GM18526 (cell line): ENCODE results near the gene LAGE3.

Experiments used
- POLR2A ChIP-seq: IDR thresholded peaks from 3 replicates; pipeline ENCODE4 v1.6.1; 2011; ENCODE audit not compliant: insufficient read length; ENCODE audit errors: extremely low read depth

Gene LAGE3

DNA sequence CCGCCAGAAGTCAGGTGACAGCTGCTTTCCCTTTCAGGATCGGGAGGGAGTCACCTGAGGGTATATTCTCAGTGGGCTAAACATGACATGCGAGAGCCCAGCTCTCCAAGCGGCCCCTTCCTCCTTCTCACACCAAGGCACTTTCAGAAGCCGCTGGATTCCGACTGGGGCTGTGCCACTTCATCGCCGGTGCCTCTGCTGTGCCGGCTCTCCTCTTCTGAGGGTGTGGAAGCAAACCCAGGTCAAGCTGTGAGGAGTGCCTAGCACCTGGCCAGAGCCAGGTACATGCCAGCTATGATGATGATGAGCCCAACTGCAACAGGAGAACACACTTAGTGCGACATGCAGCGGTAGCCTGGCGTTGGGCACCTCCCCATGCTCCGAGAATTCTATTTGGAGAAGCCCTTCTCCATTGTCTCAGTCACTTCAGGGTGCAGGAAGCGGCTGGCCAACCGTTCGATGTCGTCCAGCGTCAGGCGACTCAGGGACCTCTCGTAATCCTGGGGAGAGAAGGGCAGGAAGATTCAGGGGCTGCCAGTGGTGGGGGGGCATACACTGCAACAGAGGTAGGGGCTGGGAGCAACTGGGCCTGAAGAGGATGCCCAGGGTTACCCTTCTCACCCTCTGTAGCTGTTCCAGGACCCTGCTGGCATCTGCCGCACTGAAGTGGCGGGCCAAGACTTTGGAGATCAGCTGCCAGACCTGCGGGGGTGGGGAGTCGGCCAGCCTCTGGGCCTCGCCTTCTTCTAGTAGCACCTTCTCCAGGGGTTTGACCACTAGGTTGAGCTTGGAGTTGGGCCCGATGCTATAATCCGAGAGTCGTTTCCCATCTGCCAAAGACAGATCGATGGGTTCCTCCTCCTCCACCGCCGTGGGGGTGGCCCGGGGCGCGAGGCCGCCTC is 6.3 kb upstream of the LAGE3 start:
- TF ChIP-seq POLR2A: no peak

DNA sequence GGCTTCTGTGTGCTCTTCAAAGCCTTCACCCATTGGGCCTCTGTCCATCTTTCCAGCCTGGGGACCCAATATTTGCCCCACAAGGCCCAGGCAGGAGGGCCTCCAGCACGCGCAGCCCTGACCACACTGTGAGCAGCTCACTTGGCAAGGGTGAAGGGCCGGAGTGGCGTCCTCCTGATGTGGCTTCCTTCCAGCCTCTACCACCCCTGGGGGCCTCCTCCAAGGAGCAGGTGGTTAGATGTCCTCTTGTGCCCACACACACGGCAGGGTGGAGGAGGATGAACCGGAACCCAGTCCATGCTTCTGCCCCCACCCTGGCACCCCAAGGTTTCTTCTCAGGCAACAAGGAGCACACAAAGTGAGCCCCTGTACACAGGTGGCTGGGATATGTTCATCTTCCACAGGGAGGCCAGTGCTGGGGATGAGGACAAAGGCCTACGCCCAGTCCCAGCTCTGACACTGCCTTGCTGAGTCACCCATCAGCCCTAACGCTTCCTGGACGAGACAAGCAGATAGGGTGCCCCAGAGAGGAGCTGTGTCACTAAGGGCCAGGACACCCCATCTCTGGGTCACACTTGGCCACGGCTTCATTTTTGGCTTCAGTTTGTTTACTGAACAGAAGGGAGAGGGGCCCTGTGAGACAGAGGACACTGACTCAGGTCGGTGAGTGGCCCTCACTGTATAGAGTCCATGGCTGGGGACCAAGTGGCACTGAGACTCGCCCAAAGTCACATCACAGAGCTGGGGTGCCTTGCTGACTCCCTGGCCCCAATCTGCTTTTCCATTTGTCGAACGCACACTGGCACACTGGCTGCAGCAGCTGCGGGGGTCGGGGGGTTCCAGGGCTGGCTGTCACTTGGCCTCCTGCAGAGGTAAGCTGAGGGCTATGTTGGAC is 5.4 kb upstream of the LAGE3 start:
- no peak for TF ChIP-seq POLR2A

DNA sequence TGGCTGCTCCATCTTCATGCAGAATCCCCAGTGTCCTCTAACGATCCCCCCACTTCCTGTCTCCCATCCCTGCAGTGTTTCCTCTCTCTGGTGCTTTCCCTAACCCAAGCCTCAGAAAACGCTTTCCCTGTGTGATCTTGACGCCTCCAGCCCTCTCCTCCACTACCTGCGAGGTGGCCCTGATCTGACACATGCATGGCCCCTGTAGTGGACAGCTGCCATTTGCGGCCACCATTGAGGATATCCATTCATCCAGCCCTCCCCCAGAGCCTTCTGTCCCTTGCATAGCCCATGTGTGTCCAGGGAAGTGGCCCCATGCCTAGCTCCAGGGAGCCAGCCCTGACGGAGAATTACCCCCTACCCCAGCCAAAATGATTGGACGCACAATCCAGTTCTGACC is 4.2 kb upstream of the LAGE3 start:
- no peak for TF ChIP-seq POLR2A

DNA sequence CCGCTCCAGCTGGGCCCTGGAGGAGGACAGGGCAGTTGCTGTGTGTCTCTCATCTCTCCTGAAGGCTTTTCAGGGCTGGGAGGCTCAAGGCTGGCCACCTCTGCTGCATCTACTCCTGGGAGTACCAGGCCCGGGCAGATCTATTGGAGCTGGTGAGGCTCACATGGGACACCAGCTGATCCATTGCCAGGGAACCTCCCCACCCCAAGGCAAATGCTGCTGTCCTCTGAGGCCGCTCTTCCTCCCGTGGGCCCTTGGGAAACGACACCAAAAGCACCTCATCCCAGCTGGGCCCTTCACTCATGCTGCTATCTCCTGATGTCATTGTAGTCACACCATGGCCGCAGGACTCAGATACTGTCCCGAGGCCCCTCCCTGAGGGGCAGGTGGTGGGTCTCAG is 3.7 kb upstream of the LAGE3 start:
- no peak for TF ChIP-seq POLR2A

GRCh38 chrX:154481911-154482601 is 3.0 kb upstream of the LAGE3 start:
- no peak for TF ChIP-seq POLR2A

GRCh38 chrX:154481195-154481594 is 2.1 kb upstream of the LAGE3 start:
- no peak for TF ChIP-seq POLR2A

GRCh38 chrX:154477891-154478477 is 1.1 kb downstream of the LAGE3 start:
- TF ChIP-seq POLR2A: no peak

DNA sequence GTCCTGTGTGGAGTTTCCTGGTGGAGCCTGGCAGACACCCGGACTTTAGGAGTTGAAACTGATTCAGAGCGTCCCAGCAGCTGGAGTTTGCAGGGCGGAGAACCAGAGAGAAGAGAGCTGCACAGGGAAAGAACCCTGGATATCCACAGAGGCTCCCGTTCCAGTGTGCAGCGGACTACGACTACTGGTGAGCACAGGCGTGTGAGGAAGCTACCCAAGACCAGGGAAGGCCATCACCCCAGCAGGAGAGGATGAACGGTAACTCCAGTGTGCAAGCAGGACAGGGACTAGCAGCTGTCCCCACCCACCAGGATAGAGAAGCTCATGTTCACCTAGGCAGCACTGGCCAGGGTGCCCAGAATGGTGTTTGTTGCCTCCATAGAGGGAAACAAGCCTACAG is 2.3 kb downstream of the LAGE3 start:
- no peak for TF ChIP-seq POLR2A

GRCh38 chrX:154473683-154474082 is 5.4 kb downstream of the LAGE3 start:
- TF ChIP-seq POLR2A: no peak

DNA sequence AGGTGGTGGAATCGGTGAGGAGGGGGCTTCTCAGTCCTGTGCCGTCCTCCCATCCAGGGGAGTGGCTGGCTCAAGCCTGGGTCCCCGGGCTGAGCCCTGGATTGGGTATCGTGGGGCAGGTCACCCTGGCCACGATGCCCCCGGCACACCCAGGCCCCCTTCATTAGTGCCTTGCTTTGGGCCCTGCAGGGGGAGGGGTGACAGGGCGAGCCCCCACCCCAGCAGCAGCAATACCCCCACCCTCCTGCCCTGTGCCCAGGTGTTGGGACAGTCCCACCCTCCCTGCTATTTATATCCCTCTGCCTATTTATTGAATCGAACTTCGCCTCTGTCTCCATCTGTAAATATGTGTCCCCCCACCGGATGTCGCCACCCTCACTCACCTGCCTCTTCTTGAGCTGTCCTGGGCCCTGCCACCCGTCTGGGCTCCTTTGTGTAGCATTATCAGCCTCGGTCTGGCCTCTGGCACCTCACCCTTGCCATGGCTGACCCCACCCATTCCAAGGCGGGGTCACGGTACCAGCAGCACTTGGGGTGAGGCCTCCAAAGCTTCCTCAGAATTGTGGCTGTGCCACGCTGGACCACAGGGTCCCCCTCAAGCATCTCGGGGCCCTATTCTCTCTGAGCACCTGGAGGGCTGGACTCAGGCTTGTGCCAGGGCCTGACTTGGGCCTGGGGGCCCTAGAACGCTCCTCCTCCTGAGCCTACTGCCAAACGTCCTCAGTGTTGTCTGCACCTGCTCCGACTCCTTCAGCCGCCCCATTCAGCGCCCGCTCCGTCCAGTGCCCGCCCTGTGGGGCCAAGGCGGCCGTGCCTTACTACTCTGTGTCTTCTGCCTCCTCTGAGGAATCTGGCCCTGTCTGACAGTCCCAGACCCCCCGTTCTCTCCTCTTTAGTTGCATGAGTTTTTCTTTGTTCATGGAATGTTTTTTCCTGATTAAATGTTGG is 6.1 kb downstream of the LAGE3 start:
- no peak for TF ChIP-seq POLR2A

GRCh38 chrX:154471839-154472684 is 7.0 kb downstream of the LAGE3 start:
- no peak for TF ChIP-seq POLR2A

DNA sequence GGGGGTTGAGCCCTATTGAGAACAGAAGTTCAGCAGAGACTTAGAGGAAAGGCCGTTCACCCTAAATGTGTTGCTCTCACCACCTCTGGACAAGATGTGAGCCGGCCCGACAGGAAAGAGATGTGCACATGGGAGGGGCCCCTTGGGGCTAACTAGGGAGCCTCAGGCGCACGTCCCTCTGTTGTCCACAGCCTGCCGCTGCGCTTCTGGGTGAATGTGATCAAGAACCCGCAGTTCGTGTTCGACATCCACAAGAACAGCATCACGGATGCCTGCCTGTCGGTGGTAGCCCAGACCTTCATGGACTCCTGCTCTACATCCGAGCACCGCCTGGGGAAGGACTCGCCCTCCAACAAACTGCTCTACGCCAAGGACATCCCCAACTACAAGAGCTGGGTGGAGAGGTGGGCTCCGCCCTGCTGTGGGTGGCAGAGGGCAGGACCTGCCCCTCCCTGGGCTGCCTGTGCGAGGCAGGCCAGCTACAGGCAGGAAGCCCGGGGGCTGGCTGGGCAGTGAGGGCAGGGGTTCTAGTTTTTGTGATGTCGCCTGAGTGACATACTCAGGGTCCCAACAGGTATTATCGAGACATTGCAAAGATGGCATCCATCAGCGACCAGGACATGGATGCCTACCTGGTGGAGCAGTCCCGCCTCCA is 8.0 kb downstream of the LAGE3 start:
- no peak for TF ChIP-seq POLR2A

- no peak for TF ChIP-seq POLR2A
Observed at GRCh38 chrX:154470434-154470833, 8.6 kb downstream of the LAGE3 start.
